Keratinocyte (primary cell): ENCODE results near the gene HTRA3. TPM values are rescaled to one million over a fixed set of nuclear protein-coding genes. Genes with fewer than 3 reads are reported as not detected.

Experiments
- DNase-seq: peaks from one replicate; pipeline ENCODE4 v3.0.0-alpha.2; 2011; ENCODE audit warnings: low read depth, missing footprints, low spot score
- FAIRE-seq: peaks from 2 replicates; lab custom pipeline; 2011; peaks lifted over from hg19 to GRCh38; lab: Jason Lieb, UNC
- H2AFZ ChIP-seq: 2 replicates; pipeline ENCODE4 v1.6.0; 2012; ENCODE audit warnings: low read length, control low read depth, inconsistent platforms; ENCODE audit not compliant: control insufficient read depth
- H3K27ac ChIP-seq: 2 replicates; pipeline ENCODE4 v1.5.1; 2011; ENCODE audit warnings: low read length; ENCODE audit not compliant: control insufficient read depth, insufficient read depth
- H3K27me3 ChIP-seq: 3 replicates; pipeline ENCODE4 v1.6.0; 2011; ENCODE audit warnings: low read length; ENCODE audit not compliant: control insufficient read depth, insufficient read depth; ENCODE audit errors: extremely low read depth
- H3K36me3 ChIP-seq, 2 experiments: 2 replicates in 1 of 2; 3 replicates in 1 of 2; pipeline ENCODE4 v1.5.1; 2011; ENCODE audit warnings: low read length in 2 of 2, mild to moderate bottlenecking in 1 of 2; ENCODE audit not compliant: control insufficient read depth in 2 of 2, insufficient read depth in 2 of 2; ENCODE audit errors: extremely low read depth in 1 of 2
- H3K4me1 ChIP-seq: 3 replicates; pipeline ENCODE4 v1.5.1; 2011; ENCODE audit warnings: low read length; ENCODE audit not compliant: control insufficient read depth, insufficient read depth; ENCODE audit errors: extremely low read depth
- H3K4me2 ChIP-seq: 3 replicates; pipeline ENCODE4 v1.6.0; 2011; ENCODE audit warnings: low read depth, low read length; ENCODE audit not compliant: control insufficient read depth, insufficient read depth; ENCODE audit errors: extremely low read depth
- H3K4me3 ChIP-seq, 3 experiments: fragments of 200-600 bp in 1 of 3; sonication (generic) in 1 of 3; 2 replicates in 2 of 3; 3 replicates in 1 of 3; pipeline ENCODE4 v1.5.1; 2011 to 2016; ENCODE audit warnings: low read length in 3 of 3, mild to moderate bottlenecking in 3 of 3, control low read depth in 2 of 3, inconsistent platforms in 1 of 3, low read depth in 1 of 3, mixed read lengths in 1 of 3, mixed run types in 1 of 3, moderate library complexity in 1 of 3; ENCODE audit not compliant: control insufficient read depth in 2 of 3, insufficient read depth in 2 of 3; ENCODE audit errors: extremely low read depth in 1 of 3
- H3K79me2 ChIP-seq: 2 replicates; pipeline ENCODE4 v1.6.0; 2012; ENCODE audit warnings: low read length; ENCODE audit not compliant: control insufficient read depth, insufficient read depth
- H3K9ac ChIP-seq: 3 replicates; pipeline ENCODE4 v1.6.0; 2011; ENCODE audit warnings: low read length; ENCODE audit not compliant: control insufficient read depth, insufficient read depth; ENCODE audit errors: extremely low read depth
- H3K9me1 ChIP-seq: 3 replicates; pipeline ENCODE4 v1.6.0; 2011; ENCODE audit warnings: low read length; ENCODE audit not compliant: control insufficient read depth, insufficient read depth; ENCODE audit errors: extremely low read depth
- H3K9me3 ChIP-seq: 2 replicates; pipeline ENCODE4 v1.5.1; 2012; ENCODE audit warnings: low read depth, low read length; ENCODE audit not compliant: control insufficient read depth
- H4K20me1 ChIP-seq: 3 replicates; pipeline ENCODE4 v1.6.0; 2011; ENCODE audit warnings: low read length; ENCODE audit not compliant: control insufficient read depth, insufficient read depth; ENCODE audit errors: extremely low read depth
- CTCF ChIP-seq, 3 experiments: IDR thresholded peaks in 1 of 3; conservative IDR thresholded peaks in 1 of 3; optimal IDR thresholded peaks in 1 of 3; 2 replicates in 2 of 3; 3 replicates in 1 of 3; pipeline versions ENCODE3 to v1.5.1; 2011; ENCODE audit warnings: low read length in 3 of 3, mild to moderate bottlenecking in 3 of 3, moderate library complexity in 2 of 3, control low read depth in 1 of 3, inconsistent platforms in 1 of 3; ENCODE audit not compliant: insufficient read depth in 2 of 3; ENCODE audit errors: extremely low read depth in 1 of 3
- EZH2 ChIP-seq: IDR thresholded peaks from one replicate; pipeline ENCODE4 v1.6.1; 2012; ENCODE audit warnings: inconsistent platforms, mild to moderate bottlenecking, low read length, moderate library complexity
- dilution Hi-C: fragments of 300-500 bp; cut with MboI; formaldehyde crosslinking; loops from one replicate; pipeline ENCODE4 v1.7.0; 2020; ENCODE audit warnings: low sequenced_read_pairs; ENCODE audit not compliant: extremely low pct_ligation_motif_present
- polyA plus RNA-seq, 5 experiments: library from polyadenylated mRNA; depleted of rRNA in 3 of 5; stranded (reverse) in 3 of 5; stranded (forward) in 1 of 5; unstranded in 1 of 5; fragments of >200 nt; gene quantifications; 1 replicate in 1 of 5; 2 replicates in 3 of 5; 3 replicates in 1 of 5; pipeline versions ENCODE4 v1.2.1 to v1.2.3, GENCODE V29; 2011 to 2012; ENCODE audit warnings: missing spikeins in 2 of 5, low read depth in 1 of 5, low replicate concordance in 1 of 5

HTRA3 gene
- polyA plus RNA-seq, 1 donor (not counting 4 experiments of a cell fraction or from before 2014, with no cell fraction given): not detected

- Histone ChIP-seq H3K9ac (no peak overlapping the region), H3K27ac (no peak overlapping the region), H3K4me3 (no peak overlapping the region), H3K36me3 (no peaks in the 10 kb centered on the region), H2AFZ (no peak overlapping the region), H3K9me1 (no peaks in the 10 kb centered on the region), H3K79me2 (no peaks in the 10 kb centered on the region), H3K27me3 (peaks cover 5% of the 10 kb centered on the region), H3K4me1 (peaks cover 31% of the 10 kb centered on the region), H4K20me1 (no peaks in the 10 kb centered on the region), H3K4me2 (peak overlapping the region; percentile 33), H3K9me3 (no peaks in the 10 kb centered on the region)
- dilution Hi-C loops: no loop called here
- DNase-seq (peak; percentile 54), FAIRE-seq (peak; percentile 77)
- no peak for TF ChIP-seq EZH2
- TF ChIP-seq CTCF (optimal IDR thresholded peaks at IDR 0.05 in 1 of 3, IDR thresholded peaks at IDR 0.05 in 1 of 3, conservative IDR thresholded peaks at IDR 0.05 in 1 of 3; ENCODE audit: extremely low read depth in 1 of 3, insufficient read depth in 2 of 3, low read length in 3 of 3): no peak
These were observed 85.8 kb downstream of the HTRA3 start for GRCh38 chr4:8355306-8355705.

- peak; percentile 11 for DNase-seq
- H3K4me1 ChIP-seq: peaks cover 31% of the 10 kb centered on the region
- peak overlapping the region; percentile 25 for H3K4me2 ChIP-seq
- TF ChIP-seq EZH2 (no peak), CTCF (optimal IDR thresholded peaks at IDR 0.05 in 1 of 3, IDR thresholded peaks at IDR 0.05 in 1 of 3, conservative IDR thresholded peaks at IDR 0.05 in 1 of 3; ENCODE audit: extremely low read depth in 1 of 3, insufficient read depth in 2 of 3, low read length in 3 of 3) (no peak)
- no peaks in the 10 kb centered on the region for H3K9me3 ChIP-seq
- H3K27me3 ChIP-seq: peaks cover 5% of the 10 kb centered on the region
- peak; percentile 82 for FAIRE-seq
- H3K36me3 ChIP-seq: no peaks in the 10 kb centered on the region
- no peak overlapping the region for H2AFZ ChIP-seq
- no peak overlapping the region for H3K9ac ChIP-seq
- H3K4me3 ChIP-seq: no peak overlapping the region
- no peaks in the 10 kb centered on the region for H3K79me2 ChIP-seq
- no peaks in the 10 kb centered on the region for H3K9me1 ChIP-seq
- H3K27ac ChIP-seq: peak overlapping the region; percentile 5
- H4K20me1 ChIP-seq: no peaks in the 10 kb centered on the region
- dilution Hi-C loops: no loop called here
These were observed 86.5 kb downstream of the HTRA3 start for GRCh38 chr4:8355864-8356565.

Other genes starting within 250 kb of the HTRA3 start
- 0.94 to 3.0 TPM (median 1.1 TPM) in 3 replicates for gene ABLIM2, start 110.9 kb upstream of the HTRA3 start, polyA plus RNA-seq
- 12.0 to 22.1 TPM (median 12.3 TPM) in 3 replicates for gene SH3TC1, start 70.5 kb upstream of the HTRA3 start, polyA plus RNA-seq
- 6.0 to 7.2 TPM (median 6.7 TPM) in 3 replicates for gene ACOX3, start 171.0 kb downstream of the HTRA3 start, polyA plus RNA-seq
- 6.0 to 9.2 TPM (median 8.8 TPM) in 3 replicates for gene TRMT44, start 171.0 kb downstream of the HTRA3 start, polyA plus RNA-seq